HepG2 (cell line): ENCODE data around the gene PPM1E. TPM values are rescaled to one million over a fixed set of nuclear protein-coding genes. Genes with fewer than 3 reads are reported as not detected.
"Not testable (repeated sequence)": the region's sequence is repeated elsewhere in the genome, so short reads cannot be mapped to it uniquely, and the experiment has no call there.

Experiments
- ATAC-seq: fragments of 200-7000 bp; cut with Tn5 transposase; 3 replicates; pipeline ENCODE4 v1.9.1; 2020; ENCODE audit warnings: mild to moderate bottlenecking, moderate library complexity
- BruUV-seq: library from RNA; stranded (reverse); fragments of 400-500 nt; replicated peaks from 2 replicates; lab custom pipeline; 2021; lab: Mats Ljungman, UMichigan
- CTCF ChIA-PET: fragments of 300-600 bp; formaldehyde crosslinking; extraction: SDS; loops from one replicate; lab custom pipeline; 2021; ENCODE audit warnings: low total read pairs, inconsistent platforms, low intra/inter-chr PET ratio; lab: Yijun Ruan, JAX
- POLR2A ChIA-PET: fragments of 350-600 bp; sonication (Branson Sonifier 250); formaldehyde crosslinking; loops from one replicate; lab custom pipeline; 2020; ENCODE audit warnings: antibody characterized with exemption, inconsistent platforms; lab: Yijun Ruan, JAX
- DNase-seq: peaks from one replicate; pipeline ENCODE4 v3.0.0-alpha.2; 2015; ENCODE audit warnings: low spot score
- FAIRE-seq: peaks from 3 replicates; lab custom pipeline; 2011; peaks lifted over from hg19 to GRCh38; lab: Jason Lieb, UNC
- H2AFZ ChIP-seq: one replicate; pipeline ENCODE4 v1.6.1; 2011; ENCODE audit warnings: low read length, inconsistent platforms
- H3K27ac ChIP-seq: fragments of 300-600 bp; 3 replicates; pipeline ENCODE4 v1.8.0; 2011; ENCODE audit warnings: mixed run types, mild to moderate bottlenecking, mixed read lengths, low read length, inconsistent platforms; ENCODE audit not compliant: insufficient read depth; ENCODE audit errors: extremely low read length
- H3K27me3 ChIP-seq, 2 experiments: fragments of 200-600 bp in 1 of 2; 2 replicates in 1 of 2; 3 replicates in 1 of 2; pipeline versions ENCODE4 v1.6.0 to v1.8.0; 2011; ENCODE audit warnings: low read length in 2 of 2, mild to moderate bottlenecking in 2 of 2, moderate library complexity in 2 of 2, inconsistent platforms in 1 of 2; ENCODE audit not compliant: insufficient read depth in 2 of 2, control insufficient read depth in 1 of 2
- H3K36me3 ChIP-seq, 2 experiments: fragments of 200-600 bp in 1 of 2; replicated peaks in 1 of 2; 2 replicates in 1 of 2; 3 replicates in 1 of 2; pipeline versions ENCODE4 v1.5.1 to v1.8.0; 2011; ENCODE audit warnings: low read length in 2 of 2, inconsistent platforms in 1 of 2; ENCODE audit not compliant: insufficient read depth in 2 of 2, control insufficient read depth in 1 of 2
- H3K4me1 ChIP-seq: 2 replicates; pipeline ENCODE4 v1.5.1; 2012; ENCODE audit warnings: low read length, inconsistent platforms; ENCODE audit not compliant: insufficient read depth
- H3K4me2 ChIP-seq: 2 replicates; pipeline ENCODE4 v1.6.0; 2011; ENCODE audit warnings: low read depth, low read length, inconsistent platforms
- H3K4me3 ChIP-seq, 3 experiments: fragments of 200-600 bp in 1 of 3; sonication (generic), shearing (Covaris generic) in 1 of 3; replicated peaks in 1 of 3; 2 replicates each; pipeline ENCODE4 v1.5.1; 2011 to 2016; ENCODE audit warnings: low read length in 3 of 3, inconsistent platforms in 2 of 3, low read depth in 2 of 3, mild to moderate bottlenecking in 2 of 3, control low read depth in 1 of 3, mixed read lengths in 1 of 3; ENCODE audit not compliant: insufficient read depth in 1 of 3
- H3K79me2 ChIP-seq: one replicate; pipeline ENCODE4 v1.6.1; 2011; ENCODE audit warnings: low read length, inconsistent platforms; ENCODE audit not compliant: insufficient read depth
- H3K9ac ChIP-seq: 2 replicates; pipeline ENCODE4 v1.6.0; 2011; ENCODE audit warnings: mild to moderate bottlenecking, low read depth, low read length, inconsistent platforms; ENCODE audit not compliant: insufficient read depth
- H3K9me3 ChIP-seq: 2 replicates; pipeline ENCODE4 v1.5.1; 2012; ENCODE audit warnings: mild to moderate bottlenecking, low read length
- H4K20me1 ChIP-seq: 2 replicates; pipeline ENCODE4 v1.6.0; 2011; ENCODE audit warnings: inconsistent platforms, mild to moderate bottlenecking, low read length, moderate library complexity; ENCODE audit not compliant: insufficient read depth
- FLYWCH1 ChIP-seq: sonication (generic); formaldehyde crosslinking; IDR thresholded peaks from 2 replicates; pipeline ENCODE4 v1.8.1; 2023; ENCODE audit warnings: mild to moderate bottlenecking, missing genetic modification reagents
- GATAD1 ChIP-seq: IDR thresholded peaks from 2 replicates; pipeline ENCODE4 v1.6.1; 2016; ENCODE audit warnings: missing genetic modification reagents, missing compliant biosample characterization
- MLX ChIP-seq: IDR thresholded peaks from 2 replicates; pipeline ENCODE4 v1.6.1; 2016
- MTA1 ChIP-seq: sonication (generic); formaldehyde crosslinking; IDR thresholded peaks from 2 replicates; pipeline ENCODE4 v1.4.0; 2020; ENCODE audit warnings: missing genetic modification reagents, mild to moderate bottlenecking, borderline replicate concordance
- POLR2G ChIP-seq: fragments of 200-400 bp; formaldehyde crosslinking; IDR thresholded peaks from 2 replicates; pipeline ENCODE4 v1.6.1; 2018; ENCODE audit warnings: mild to moderate bottlenecking, low read depth, low read length, moderate library complexity
- RBM39 ChIP-seq: fragments of 200-400 bp; formaldehyde crosslinking; IDR thresholded peaks from one replicate; pipeline ENCODE4 v1.6.1; 2018; ENCODE audit warnings: antibody characterized with exemption, mild to moderate bottlenecking, low read depth, low read length; ENCODE audit not compliant: poor library complexity, severe bottlenecking
- RFX3 ChIP-seq: IDR thresholded peaks from 2 replicates; pipeline ENCODE4 v1.6.1; 2016; ENCODE audit warnings: missing biosample characterization, missing genetic modification reagents
- RNF2 ChIP-seq: fragments of 450-650 bp; conservative IDR thresholded peaks from 2 replicates; pipeline ENCODE4 v1.6.1; 2016; ENCODE audit warnings: low read depth
- SIN3A ChIP-seq: IDR thresholded peaks from 2 replicates; pipeline ENCODE4 v1.6.1; 2011; ENCODE audit warnings: low read depth, mild to moderate bottlenecking, control low read depth, low read length, borderline replicate concordance
- SIX4 ChIP-seq: sonication (generic); formaldehyde crosslinking; IDR thresholded peaks from 2 replicates; pipeline ENCODE4 v1.4.0; 2020; ENCODE audit warnings: missing genetic modification reagents
- STAT5B ChIP-seq: sonication (generic); formaldehyde crosslinking; IDR thresholded peaks from 2 replicates; pipeline ENCODE4 v1.4.0; 2020; ENCODE audit warnings: missing genetic modification reagents
- SYNCRIP ChIP-seq: fragments of 200-400 bp; formaldehyde crosslinking; IDR thresholded peaks from 2 replicates; pipeline ENCODE4 v1.6.1; 2018; ENCODE audit warnings: mild to moderate bottlenecking, low read depth, low read length; ENCODE audit not compliant: insufficient read depth
- ZFP62 ChIP-seq: sonication (generic); formaldehyde crosslinking; IDR thresholded peaks from 2 replicates; pipeline ENCODE4 v1.4.0; 2020; ENCODE audit warnings: missing genetic modification reagents
- ZFP90 ChIP-seq: sonication (generic); formaldehyde crosslinking; IDR thresholded peaks from 2 replicates; pipeline ENCODE4 v1.8.0; 2022; ENCODE audit warnings: missing genetic modification reagents, mild to moderate bottlenecking, inconsistent platforms, borderline replicate concordance
- ZMYM4 ChIP-seq: sonication (generic); formaldehyde crosslinking; IDR thresholded peaks from 2 replicates; pipeline ENCODE4 v1.8.1; 2023; ENCODE audit warnings: mild to moderate bottlenecking, missing genetic modification reagents
- ZNF276 ChIP-seq: sonication (generic); formaldehyde crosslinking; IDR thresholded peaks from 2 replicates; pipeline ENCODE4 v1.4.0; 2020; ENCODE audit warnings: mild to moderate bottlenecking, low read depth, missing genetic modification reagents
- ZNF678 ChIP-seq: sonication (generic); formaldehyde crosslinking; IDR thresholded peaks from 2 replicates; pipeline ENCODE4 v1.4.0; 2020; ENCODE audit warnings: mild to moderate bottlenecking, missing genetic modification reagents
- ZSCAN12 ChIP-seq: sonication (generic); formaldehyde crosslinking; IDR thresholded peaks from 2 replicates; pipeline ENCODE4 v1.9.0; 2021; ENCODE audit warnings: mild to moderate bottlenecking, missing genetic modification reagents
- WGBS: methylation state at CpG from one replicate; pipeline ENCODE4 v1.1.6; 2017; ENCODE audit warnings: low lambda C conversion rate; 5-methylcytosine and 5-hydroxymethylcytosine counted together
- in situ Hi-C: cut with HindIII; loops from 2 replicates; pipeline ENCODE4 v1.10.0; 2017; ENCODE audit warnings: low pct_unique_long_range_greater_than_20kb; ENCODE audit not compliant: extremely low pct_ligation_motif_present
- intact Hi-C: fragments of 100-400 bp; cut with micrococcal nuclease; formaldehyde crosslinking; loops from one replicate; pipeline ENCODE4 v1.10.0; 2022; ENCODE audit not compliant: unreplicated experiment
- polyA plus RNA-seq, 8 experiments: library from polyadenylated mRNA; depleted of rRNA in 3 of 8; stranded (reverse) in 7 of 8; unstranded in 1 of 8; fragments of >200 nt; fragmentation: Illumina TruSeq in 4 of 8; extraction: Trizol in 4 of 8; gene quantifications; 2 replicates each; pipeline versions ENCODE4 v1.2.1 to v1.2.3, GENCODE V29; 2011 to 2016; ENCODE audit warnings: low read depth in 4 of 8, missing spikeins in 1 of 8, mixed read lengths in 1 of 8; ENCODE audit not compliant: insufficient read depth in 1 of 8
- total RNA-seq, 5 experiments: library from RNA; depleted of rRNA; stranded (reverse); fragments of >200 nt; fragmentation: Illumina TruSeq; extraction: Trizol; gene quantifications; 2 replicates each; pipeline ENCODE4 v1.2.3, GENCODE V29; 2016; ENCODE audit warnings: low read depth in 1 of 5

The PPM1E gene
- total and polyA plus RNA-seq, 2 of the 13 experiments (the other 11 are each of a cell fraction or from before 2014, with no cell fraction given) = 0.15 TPM; not detected in 1

- TF ChIP-seq GATAD1 (CRISPR knock-in tag) (no peak), POLR2G (no peak), SYNCRIP (no peak), RBM39 (no peak)
These were observed 8.0 kb upstream of the PPM1E start (continued) for GRCh38 chr17:58747674-58748073.

- H3K9me3 ChIP-seq, CTCF ChIA-PET, POLR2A ChIA-PET, H2AFZ ChIP-seq, H3K4me2 ChIP-seq, intact Hi-C loops, H3K4me3 ChIP-seq, H3K4me1 ChIP-seq, ATAC-seq, H3K79me2 ChIP-seq, H3K27ac ChIP-seq, H3K36me3 ChIP-seq, in situ Hi-C loops, H4K20me1 ChIP-seq, H3K27me3 ChIP-seq, FAIRE-seq, DNase-seq, H3K9ac ChIP-seq, BruUV-seq: not testable (repeated sequence)
These were observed 6.0 kb upstream of the PPM1E start for GRCh38 chr17:58749627-58750026.

- DNase-seq (no peak), ATAC-seq (no peak), FAIRE-seq (peak; percentile 34)
- H3K36me3 ChIP-seq = no peaks in the 10 kb centered on the region
- POLR2A ChIA-PET = no interaction called here
- no peak overlapping the region for H3K4me3 ChIP-seq
- WGBS = 43% methylated on average over 2 of the region's 2 CpGs
- H3K79me2 ChIP-seq = no peaks in the 10 kb centered on the region
- no peak overlapping the region for H2AFZ ChIP-seq
- no peak overlapping the region for H3K9ac ChIP-seq
- peaks cover 10% of the 10 kb centered on the region for H3K4me1 ChIP-seq
- H3K27ac ChIP-seq = no peak overlapping the region
- no peak overlapping the region for H3K4me2 ChIP-seq
- H3K9me3 ChIP-seq = no peaks in the 10 kb centered on the region
- CTCF ChIA-PET = no interaction called here
- intact Hi-C loops = no loop called here
- in situ Hi-C loops = no loop called here
- BruUV-seq = no TSS peak
- peaks cover 2 to 32% of the 10 kb centered on the region in 2 experiments; a peak in 3 of 5 replicates for H3K27me3 ChIP-seq
- 0 out of 2 replicates have a peak, but pooled peaks cover 2% of the 10 kb centered on the region for H4K20me1 ChIP-seq
- TF ChIP-seq SIN3A (no peak), ZNF276 (CRISPR knock-in tag) (no peak), RNF2 (no peak), STAT5B (CRISPR knock-in tag) (no peak), SIX4 (CRISPR knock-in tag) (no peak), ZSCAN12 (CRISPR knock-in tag) (no peak), MLX (CRISPR knock-in tag) (no peak), RFX3 (CRISPR knock-in tag) (no peak), ZMYM4 (no peak), ZFP90 (CRISPR knock-in tag) (no peak), ZNF678 (CRISPR knock-in tag) (no peak), ZFP62 (CRISPR knock-in tag) (no peak), FLYWCH1 (CRISPR knock-in tag) (no peak), MTA1 (CRISPR knock-in tag) (no peak)
These were observed 2.6 kb upstream of the PPM1E start for GRCh38 chr17:58753026-58753425.
